ENCODE measurements around the gene MFAP3. TPM values are rescaled to one million over a fixed set of nuclear protein-coding genes. Genes with fewer than 3 reads are reported as not detected.

Gene MFAP3
- total and polyA plus RNA-seq, 10 of the 15 experiments (the other 5 are each of a cell fraction or from before 2014, with no cell fraction given): 2.5 to 22.9 (median 13.4) TPM

DNA sequence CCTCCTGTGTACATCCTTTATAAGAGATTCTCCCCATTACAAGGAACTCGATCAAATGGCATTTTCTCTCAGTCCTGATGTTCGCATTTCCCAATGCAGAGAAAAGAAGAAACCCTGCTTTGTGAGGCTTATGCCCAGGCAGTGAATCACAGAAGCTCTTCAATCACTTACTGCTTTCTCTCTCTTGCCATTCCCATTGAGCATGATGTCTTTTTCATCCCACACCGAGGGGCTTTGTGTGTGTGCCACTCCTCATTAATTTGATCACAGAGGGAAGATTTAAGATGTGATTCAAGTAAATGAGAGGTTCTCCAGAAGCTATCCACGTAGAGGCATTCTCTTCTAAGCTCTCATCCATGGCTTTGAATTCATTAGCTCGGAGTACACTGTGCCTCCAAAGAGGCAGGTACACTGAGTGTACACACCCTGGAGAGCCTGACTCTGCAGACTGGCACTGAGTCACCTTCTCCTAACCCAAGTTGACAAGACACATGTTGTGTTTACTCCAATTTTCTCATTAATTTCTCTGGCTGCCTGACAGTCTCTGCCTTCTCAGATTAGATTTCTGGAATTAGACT lies 45.4 kb downstream of the MFAP3 start:
- in situ Hi-C loops (cut with MboI): no loop called here
- no peak overlapping the region for H3K27ac ChIP-seq (ENCODE audit: control insufficient read depth, insufficient read depth)
- no peak overlapping the region for H3K4me2 ChIP-seq (ENCODE audit: control insufficient read depth, insufficient read depth)
- ChIA-PET RAD21 (ENCODE audit: unreplicated experiment) (no interaction called here), CTCF (no interaction called here), POLR2A (no interaction called here), SMC1A (ENCODE audit: uncharacterized antibody, unreplicated experiment) (interaction anchor here (0.5 kb wide), 1 partner anchor 1591 kb away, joined by 3 read pairs; no protein-coding TSS in a partner anchor)
- no peaks in the 10 kb centered on the region for H4K20me1 ChIP-seq (ENCODE audit: control insufficient read depth, insufficient read depth)
- H3K4me1 ChIP-seq (ENCODE audit: control insufficient read depth, insufficient read depth, low read length): no peaks in the 10 kb centered on the region
- intact Hi-C loops (cut with micrococcal nuclease; ENCODE audit: unreplicated experiment): no loop called here
- no peak overlapping the region for H3K4me3 ChIP-seq
- 59% methylated on average over 5 of the region's 5 CpGs for WGBS (ENCODE audit: insufficient coverage, insufficient replicate concordance, low lambda C conversion rate, missing lambda C conversion rate)
- no TSS peak for BruUV-seq (replicated peaks)
- no peak for FAIRE-seq
- H3K79me2 ChIP-seq (ENCODE audit: control insufficient read depth, insufficient read depth, low read length): no peaks in the 10 kb centered on the region
- H2AFZ ChIP-seq (ENCODE audit: control insufficient read depth, low read depth, low read length): no peak overlapping the region
- no peak overlapping the region for H3K9ac ChIP-seq (ENCODE audit: control insufficient read depth, insufficient read depth, low read length)
- H3K9me3 ChIP-seq (replicated peaks; ENCODE audit: control insufficient read depth, insufficient read depth, low read length): no peaks in the 10 kb centered on the region
- no peak for DNase-seq (ENCODE audit: low read depth, low spot score)
- TF ChIP-seq SP1 (IDR thresholded peaks at IDR 0.05; ENCODE audit: low read depth, low read length) (no peak), SIN3A (IDR thresholded peaks at IDR 0.05; ENCODE audit: low read depth, low read length) (no peak), PAX8 (IDR thresholded peaks at IDR 0.05) (no peak), ZNF274 (IDR thresholded peaks at IDR 0.05; ENCODE audit: insufficient read depth, insufficient read length) (no peak), CEBPB (IDR thresholded peaks at IDR 0.05; ENCODE audit: borderline replicate concordance in 1 of 2, low read depth in 2 of 2, low read length in 2 of 2) (no peak), CBFB (IDR thresholded peaks at IDR 0.05; ENCODE audit: low read depth) (no peak), ZBTB4 (CRISPR knock-in tag; IDR thresholded peaks at IDR 0.05) (no peak), NFIC (IDR thresholded peaks at IDR 0.05; ENCODE audit: low read depth, low read length) (no peak), SMC3 (IDR thresholded peaks at IDR 0.05; ENCODE audit: borderline replicate concordance, low read length) (no peak), CBX5 (IDR thresholded peaks at IDR 0.05; ENCODE audit: low read depth) (no peak), SMARCA5 (IDR thresholded peaks at IDR 0.05) (no peak)
- TF ChIP-seq, protein P1, sequence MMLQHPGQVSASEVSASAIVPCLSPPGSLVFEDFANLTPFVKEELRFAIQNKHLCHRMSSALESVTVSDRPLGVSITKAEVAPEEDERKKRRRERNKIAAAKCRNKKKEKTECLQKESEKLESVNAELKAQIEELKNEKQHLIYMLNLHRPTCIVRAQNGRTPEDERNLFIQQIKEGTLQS (IDR thresholded peaks at IDR 0.05; ENCODE audit: borderline replicate concordance, extremely low read depth, low read depth, low read length): no peak
- ATAC-seq: no peak
- H3K36me3 ChIP-seq (ENCODE audit: control insufficient read depth in 2 of 2, insufficient read depth in 2 of 2, low read length in 1 of 2): no peaks in the 10 kb centered on the region
- peaks cover 0 to 1% of the 10 kb centered on the region in 2 experiments; a peak in 1 of 4 replicates for H3K27me3 ChIP-seq (replicated peaks in 1 of 2; ENCODE audit: control insufficient read depth in 2 of 2, insufficient read depth in 2 of 2, low read length in 1 of 2)

Data from GM12878 (cell line).